Raji (cell line): ENCODE measurements around the gene RFX3.

Experiments used
- POLR2A ChIP-seq: IDR thresholded peaks from 2 replicates; pipeline ENCODE4 v1.6.1; 2011; ENCODE audit warnings: low read depth, low read length, control low read depth; ENCODE audit not compliant: insufficient read depth

Gene RFX3

GRCh38 chr9:3517377-3518048, 8.3 kb downstream of the RFX3 start:
- TF ChIP-seq POLR2A: no peak

GRCh38 chr9:3516667-3517330, 9.0 kb downstream of the RFX3 start:
- no peak for TF ChIP-seq POLR2A

- no peak for TF ChIP-seq POLR2A
These were observed 10.4 kb downstream of the RFX3 start for GRCh38 chr9:3515405-3515804.

GRCh38 chr9:3514786-3515185, 11.0 kb downstream of the RFX3 start:
- no peak for TF ChIP-seq POLR2A

- TF ChIP-seq POLR2A: no peak
These were observed 12.5 kb downstream of the RFX3 start for GRCh38 chr9:3513265-3513818.

GRCh38 chr9:3511551-3511950, 14.2 kb downstream of the RFX3 start:
- no peak for TF ChIP-seq POLR2A

- no peak for TF ChIP-seq POLR2A
These were observed 15.0 kb downstream of the RFX3 start for GRCh38 chr9:3510796-3511195.

- no peak for TF ChIP-seq POLR2A
These were observed 15.9 kb downstream of the RFX3 start for GRCh38 chr9:3509926-3510325.

GRCh38 chr9:3508521-3509291, 17.1 kb downstream of the RFX3 start:
- TF ChIP-seq POLR2A: no peak

GRCh38 chr9:3508078-3508431, 17.7 kb downstream of the RFX3 start:
- TF ChIP-seq POLR2A: no peak

GRCh38 chr9:3507395-3508077, 18.3 kb downstream of the RFX3 start:
- 0 out of 2 replicates have a peak, but pooled peaks have one; percentile 30 for TF ChIP-seq POLR2A

- TF ChIP-seq POLR2A: no peak
These were observed 19.6 kb downstream of the RFX3 start for GRCh38 chr9:3506164-3506563.

GRCh38 chr9:3502560-3503398, 23.0 kb downstream of the RFX3 start:
- TF ChIP-seq POLR2A: no peak

GRCh38 chr9:3500044-3500443, 25.8 kb downstream of the RFX3 start:
- TF ChIP-seq POLR2A: no peak
